ENCODE results near the gene PDLIM5. TPM values are rescaled to one million over a fixed set of nuclear protein-coding genes. Genes with fewer than 3 reads are reported as not detected.

PDLIM5 gene
- total RNA-seq, 2 experiments from 2014 or later: 18.1 to 18.3 TPM

- Mint-ChIP-seq H3K36me3 (ENCODE audit: low read depth) (no peaks in the 10 kb centered on the region), H3K27me3 (ENCODE audit: low read depth) (no peaks in the 10 kb centered on the region), H3K27ac (no peak overlapping the region), H3K4me3 (no peak overlapping the region), H3K4me1 (ENCODE audit: low read depth) (no peaks in the 10 kb centered on the region), H3K9me3 (ENCODE audit: insufficient read depth) (no peaks in the 10 kb centered on the region)
- no peak for ATAC-seq
- DNase-seq: no peak
- ChIA-PET POLR2A (no interaction called here), CTCF (interaction anchor here (1.2 kb wide), 1 partner anchor 24 kb away, joined by 3 read pairs; no protein-coding TSS in a partner anchor)
These were observed 126.5 kb downstream of the PDLIM5 start for GRCh38 chr4:94578195-94578594.

GRCh38 chr4:94581766-94582165, 130.0 kb downstream of the PDLIM5 start:
- ChIA-PET CTCF (no interaction called here), POLR2A (no interaction called here)
- no peak overlapping the region for H3K27ac Mint-ChIP-seq
- ATAC-seq (no peak), DNase-seq (no peak)
- no peaks in the 10 kb centered on the region for H3K27me3 Mint-ChIP-seq (ENCODE audit: low read depth)
- no peaks in the 10 kb centered on the region for H3K36me3 Mint-ChIP-seq (ENCODE audit: low read depth)
- no peaks in the 10 kb centered on the region for H3K4me1 Mint-ChIP-seq (ENCODE audit: low read depth)
- H3K9me3 Mint-ChIP-seq (ENCODE audit: insufficient read depth): no peaks in the 10 kb centered on the region
- H3K4me3 Mint-ChIP-seq: no peak overlapping the region

DNA sequence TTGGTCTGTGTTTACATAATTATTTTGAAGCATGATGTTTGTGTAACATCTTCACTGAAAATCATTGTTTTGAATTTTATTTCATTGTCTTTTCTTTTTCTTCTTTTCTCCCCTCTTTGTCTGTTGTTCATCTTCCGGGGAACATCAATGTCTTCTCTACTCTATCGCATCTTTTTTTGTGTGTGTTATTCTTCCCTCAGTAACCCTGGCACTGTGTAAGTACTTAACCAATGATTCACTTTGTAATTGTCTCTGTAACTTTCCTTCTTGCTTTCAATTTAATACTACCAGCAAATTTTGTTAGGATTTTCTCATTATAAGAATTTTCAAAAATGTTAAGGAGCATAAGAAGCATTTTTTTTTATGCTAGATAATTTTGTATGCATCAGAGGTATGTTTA, 130.8 kb downstream of the PDLIM5 start:
- Mint-ChIP-seq H3K27ac (no peak overlapping the region), H3K36me3 (ENCODE audit: low read depth) (no peaks in the 10 kb centered on the region), H3K27me3 (ENCODE audit: low read depth) (no peaks in the 10 kb centered on the region), H3K4me1 (ENCODE audit: low read depth) (no peaks in the 10 kb centered on the region), H3K9me3 (ENCODE audit: insufficient read depth) (no peaks in the 10 kb centered on the region), H3K4me3 (no peak overlapping the region)
- no peak for ATAC-seq
- ChIA-PET CTCF (no interaction called here), POLR2A (no interaction called here)
- no peak for DNase-seq

DNA sequence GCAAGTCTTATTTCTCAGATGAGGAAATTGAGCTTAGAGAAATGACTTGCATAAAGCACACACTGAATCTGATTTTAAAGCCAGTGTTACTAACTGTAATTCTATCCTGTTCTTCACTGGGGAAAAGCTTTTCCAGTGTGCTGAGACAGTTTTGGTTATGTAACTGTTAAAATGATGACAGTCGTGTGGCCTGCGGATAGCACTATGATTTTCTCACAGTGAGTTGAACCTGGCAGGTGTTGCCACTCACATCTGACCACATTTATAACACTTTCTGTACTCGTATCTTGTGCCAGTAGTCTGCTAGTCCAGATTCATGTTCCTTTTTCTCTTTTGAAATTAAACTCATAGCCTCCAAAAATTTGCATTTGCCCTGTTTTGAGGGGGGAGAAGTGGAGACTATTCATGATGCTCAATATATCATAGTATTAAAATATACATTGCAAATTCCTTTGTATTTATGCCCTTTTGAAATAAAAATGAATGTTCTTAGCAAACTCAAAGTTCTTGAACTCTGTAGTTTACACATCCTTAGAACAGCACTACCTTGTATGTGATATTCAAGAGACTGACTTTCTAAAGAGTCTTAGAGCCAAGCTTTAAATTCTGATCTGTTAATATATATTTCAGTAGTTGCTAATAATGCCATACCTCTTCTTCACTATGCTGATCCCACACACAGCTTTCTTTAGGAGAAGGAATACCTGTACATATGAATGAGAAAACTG, 132.3 kb downstream of the PDLIM5 start:
- ChIA-PET POLR2A (no interaction called here), CTCF (interaction anchor here (1.0 kb wide), 1 partner anchor 177 kb away, joined by 3 read pairs; no protein-coding TSS in a partner anchor)
- Mint-ChIP-seq H3K9me3 (ENCODE audit: insufficient read depth) (no peaks in the 10 kb centered on the region), H3K27ac (no peak overlapping the region), H3K4me1 (ENCODE audit: low read depth) (no peaks in the 10 kb centered on the region), H3K36me3 (ENCODE audit: low read depth) (no peaks in the 10 kb centered on the region), H3K4me3 (no peak overlapping the region), H3K27me3 (ENCODE audit: low read depth) (no peaks in the 10 kb centered on the region)
- no peak for ATAC-seq
- no peak for DNase-seq

DNA sequence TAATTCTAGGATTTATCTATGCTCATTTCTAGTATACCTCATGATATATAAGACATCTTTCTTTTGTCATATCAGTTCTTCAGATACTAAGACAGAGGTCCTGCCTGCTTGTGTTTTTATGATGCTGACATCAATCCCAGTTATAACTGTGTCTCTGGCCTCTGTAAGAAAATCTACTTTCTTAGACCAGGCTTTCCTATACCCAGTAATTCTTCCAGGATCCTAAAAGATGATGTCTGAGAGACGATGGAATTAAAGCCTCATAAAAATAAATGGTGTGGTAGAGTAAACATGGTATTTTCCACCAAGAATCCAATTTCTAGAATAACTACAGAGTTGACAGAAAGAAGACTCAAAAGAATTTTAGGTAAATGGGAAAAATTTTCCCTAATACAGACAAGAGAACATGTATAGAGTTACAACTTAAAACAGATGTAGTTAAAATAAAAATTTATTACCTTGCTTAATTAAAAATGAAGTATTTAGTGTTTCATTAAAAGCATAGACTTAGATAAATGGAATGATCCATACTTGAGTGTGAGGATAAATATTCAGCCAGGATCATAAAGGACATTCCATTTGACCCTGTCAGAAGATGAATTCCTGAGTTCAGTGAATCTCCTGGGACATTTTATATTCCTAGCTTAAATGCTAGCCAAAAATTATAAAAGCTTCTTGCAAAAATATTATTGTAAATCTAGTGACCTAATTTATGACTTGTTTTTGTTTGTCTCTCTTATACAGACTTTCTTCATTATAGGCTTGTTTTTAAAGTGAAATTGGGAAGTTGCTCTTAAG, 137.4 kb downstream of the PDLIM5 start:
- CTCF ChIA-PET: no interaction called here
- Mint-ChIP-seq H3K4me1 (ENCODE audit: low read depth) (no peaks in the 10 kb centered on the region), H3K4me3 (no peak overlapping the region), H3K9me3 (ENCODE audit: insufficient read depth) (no peaks in the 10 kb centered on the region), H3K27me3 (ENCODE audit: low read depth) (no peaks in the 10 kb centered on the region), H3K36me3 (ENCODE audit: low read depth) (no peaks in the 10 kb centered on the region), H3K27ac (no peak overlapping the region)
- no peak for ATAC-seq
- no peak for DNase-seq
- POLR2A ChIA-PET: no interaction called here

DNA sequence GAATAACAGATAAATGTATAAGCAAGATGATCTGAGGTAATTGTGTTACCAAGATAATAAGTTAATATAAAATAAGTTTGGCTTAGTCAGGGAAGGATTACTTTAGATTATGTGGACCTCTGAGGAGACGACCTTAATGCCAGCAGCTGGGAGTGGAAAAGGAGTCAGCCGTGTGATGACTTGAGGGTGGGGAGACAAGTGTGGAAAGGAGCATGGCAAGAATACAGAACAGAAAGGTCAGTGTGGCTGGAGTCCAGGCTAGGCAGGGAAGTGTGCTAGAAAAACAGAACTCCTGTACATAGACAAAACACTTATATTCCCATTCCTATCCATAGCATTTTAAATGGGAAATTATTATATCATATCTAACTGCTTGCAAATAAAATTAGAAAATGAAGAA, 138.8 kb downstream of the PDLIM5 start:
- Mint-ChIP-seq H3K9me3 (ENCODE audit: insufficient read depth) (no peaks in the 10 kb centered on the region), H3K36me3 (ENCODE audit: low read depth) (no peaks in the 10 kb centered on the region), H3K4me1 (ENCODE audit: low read depth) (no peaks in the 10 kb centered on the region), H3K27me3 (ENCODE audit: low read depth) (no peaks in the 10 kb centered on the region), H3K27ac (no peak overlapping the region), H3K4me3 (no peak overlapping the region)
- POLR2A ChIA-PET: no interaction called here
- CTCF ChIA-PET: no interaction called here
- DNase-seq (no peak), ATAC-seq (no peak)

DNA sequence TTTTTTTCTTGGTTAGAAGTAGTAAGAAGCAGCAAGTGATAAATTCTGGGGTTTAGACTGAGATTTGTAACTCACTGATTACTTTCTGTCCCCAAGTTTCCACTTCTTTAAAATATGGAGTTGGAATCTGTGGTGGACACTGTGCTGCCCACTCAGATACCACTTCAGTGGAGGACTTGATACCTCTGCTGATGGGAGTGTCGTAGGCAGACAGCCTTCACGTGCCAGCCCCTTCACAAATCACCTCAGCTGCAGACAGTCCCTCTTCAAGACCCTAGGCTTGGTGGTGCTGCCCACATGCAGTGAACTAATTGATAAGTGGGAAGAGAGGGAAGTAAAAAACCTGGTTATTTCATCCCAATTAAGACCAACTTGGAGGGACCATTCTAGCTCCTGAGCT, 139.5 kb downstream of the PDLIM5 start:
- no peaks in the 10 kb centered on the region for H3K4me1 Mint-ChIP-seq (ENCODE audit: low read depth)
- no peak for DNase-seq
- ChIA-PET POLR2A (no interaction called here), CTCF (interaction anchor here (1.0 kb wide), 1 partner anchor 184 kb away, joined by 4 read pairs; no protein-coding TSS in a partner anchor)
- no peak overlapping the region for H3K27ac Mint-ChIP-seq
- no peaks in the 10 kb centered on the region for H3K36me3 Mint-ChIP-seq (ENCODE audit: low read depth)
- no peak for ATAC-seq
- no peak overlapping the region for H3K4me3 Mint-ChIP-seq
- no peaks in the 10 kb centered on the region for H3K27me3 Mint-ChIP-seq (ENCODE audit: low read depth)
- no peaks in the 10 kb centered on the region for H3K9me3 Mint-ChIP-seq (ENCODE audit: insufficient read depth)

- Mint-ChIP-seq H3K36me3 (ENCODE audit: low read depth) (no peaks in the 10 kb centered on the region), H3K27ac (no peak overlapping the region), H3K4me1 (ENCODE audit: low read depth) (no peaks in the 10 kb centered on the region), H3K27me3 (ENCODE audit: low read depth) (no peaks in the 10 kb centered on the region), H3K9me3 (ENCODE audit: insufficient read depth) (no peaks in the 10 kb centered on the region), H3K4me3 (no peak overlapping the region)
- DNase-seq (no peak), ATAC-seq (no peak)
- POLR2A ChIA-PET: no interaction called here
- CTCF ChIA-PET: interaction anchor here (0.7 to 1.0 kb wide), 2 partner anchors 187 to 188 kb away, joined by 3 to 8 read pairs; no protein-coding TSS in a partner anchor
These were observed 143.3 kb downstream of the PDLIM5 start for GRCh38 chr4:94595013-94595412.

- CTCF ChIA-PET: interaction anchor here (0.7 to 1.0 kb wide), 2 partner anchors 188 to 189 kb away, joined by 3 to 8 read pairs; no protein-coding TSS in a partner anchor
These were observed 144.2 kb downstream of the PDLIM5 start for GRCh38 chr4:94595880-94596483.

GRCh38 chr4:94598758-94599157, 147.0 kb downstream of the PDLIM5 start:
- POLR2A ChIA-PET: no interaction called here
- H3K27ac Mint-ChIP-seq: no peak overlapping the region
- CTCF ChIA-PET: interaction anchor here (1.2 to 1.4 kb wide), 2 partner anchors 191 to 295 kb away, joined by 3 to 6 read pairs; no protein-coding TSS in a partner anchor
- H3K4me1 Mint-ChIP-seq (ENCODE audit: low read depth): no peaks in the 10 kb centered on the region
- H3K9me3 Mint-ChIP-seq (ENCODE audit: insufficient read depth): no peaks in the 10 kb centered on the region
- no peak overlapping the region for H3K4me3 Mint-ChIP-seq
- DNase-seq: no peak
- H3K27me3 Mint-ChIP-seq (ENCODE audit: low read depth): no peaks in the 10 kb centered on the region
- H3K36me3 Mint-ChIP-seq (ENCODE audit: low read depth): no peaks in the 10 kb centered on the region
- no peak for ATAC-seq

More at GRCh38 chr4:94595880-94596483, 144.2 kb downstream of the PDLIM5 start:
- Mint-ChIP-seq H3K9me3 (ENCODE audit: insufficient read depth) (no peaks in the 10 kb centered on the region), H3K4me3 (no peak overlapping the region), H3K27ac (no peak overlapping the region), H3K27me3 (ENCODE audit: low read depth) (no peaks in the 10 kb centered on the region), H3K4me1 (ENCODE audit: low read depth) (no peaks in the 10 kb centered on the region), H3K36me3 (ENCODE audit: low read depth) (no peaks in the 10 kb centered on the region)
- ATAC-seq (no peak), DNase-seq (no peak)
- POLR2A ChIA-PET: no interaction called here

GRCh38 chr4:94603170-94603747, 151.5 kb downstream of the PDLIM5 start:
- no peak overlapping the region for H3K4me3 Mint-ChIP-seq
- no peak for ATAC-seq
- no peak overlapping the region for H3K27ac Mint-ChIP-seq
- DNase-seq: no peak
- H3K27me3 Mint-ChIP-seq (ENCODE audit: low read depth): no peaks in the 10 kb centered on the region
- POLR2A ChIA-PET: no interaction called here
- no peaks in the 10 kb centered on the region for H3K4me1 Mint-ChIP-seq (ENCODE audit: low read depth)
- CTCF ChIA-PET: no interaction called here
- no peaks in the 10 kb centered on the region for H3K36me3 Mint-ChIP-seq (ENCODE audit: low read depth)
- no peaks in the 10 kb centered on the region for H3K9me3 Mint-ChIP-seq (ENCODE audit: insufficient read depth)

Data from activated CD8-positive, alpha-beta T cell treated with anti-CD3 and anti-CD28 coated beads, Interleukin-2, amount 10 ng/mL, durations not matched to agents 7 days and 5 days (primary cell).